Fibroblast of villous mesenchyme (primary cell): ENCODE data around the gene GMNN. TPM values are rescaled to one million over a fixed set of nuclear protein-coding genes. Genes with fewer than 3 reads are reported as not detected.

Experiments used
- DNase-seq: peaks from one replicate; pipeline ENCODE4 v3.0.0-alpha.2; 2010; ENCODE audit warnings: low read depth
- H3K4me3 ChIP-seq: 2 replicates; pipeline ENCODE4 v1.5.1; 2011; ENCODE audit warnings: low read depth, mild to moderate bottlenecking, low read length
- CTCF ChIP-seq: IDR thresholded peaks from 2 replicates; pipeline ENCODE4 v1.5.1; 2012; ENCODE audit warnings: low read depth, mild to moderate bottlenecking, low read length; ENCODE audit not compliant: insufficient read depth
- total RNA-seq: library from RNA; depleted of rRNA; stranded (reverse); fragments of >200 nt; gene quantifications from 2 replicates; pipeline ENCODE4 v1.2.3, GENCODE V29; 2012

The GMNN gene
- total RNA-seq, 1 donor, result 24.2 TPM

- TF ChIP-seq CTCF, result no peak
- H3K4me3 ChIP-seq, result no peak overlapping the region
- DNase-seq, result no peak
Measured at GRCh38 chr6:24825130-24825630, 50.4 kb downstream of the GMNN start.

- no peak for TF ChIP-seq CTCF
- no peak for DNase-seq
- no peak overlapping the region for H3K4me3 ChIP-seq
Measured at GRCh38 chr6:24827162-24827561, 52.4 kb downstream of the GMNN start.

GRCh38 chr6:24827970-24828369 is 53.2 kb downstream of the GMNN start:
- DNase-seq, result no peak
- TF ChIP-seq CTCF, result no peak
- H3K4me3 ChIP-seq, result no peak overlapping the region

GRCh38 chr6:24829657-24830056 is 54.9 kb downstream of the GMNN start:
- no peak for DNase-seq
- H3K4me3 ChIP-seq, result no peak overlapping the region
- no peak for TF ChIP-seq CTCF

- TF ChIP-seq CTCF, result no peak
- no peak overlapping the region for H3K4me3 ChIP-seq
- peak; percentile 91 for DNase-seq
Measured at GRCh38 chr6:24831771-24832716, 57.3 kb downstream of the GMNN start.

- TF ChIP-seq CTCF, result no peak
- no peak overlapping the region for H3K4me3 ChIP-seq
- no peak for DNase-seq
Measured at GRCh38 chr6:24832794-24833193, 58.1 kb downstream of the GMNN start.
